ENCODE results near the gene WASHC2A.
A peak's percentile ranks its signal among the peaks of the same experiment; 100 is the strongest.
"Not testable (repeated sequence)": the region's sequence is repeated elsewhere in the genome, so short reads cannot be mapped to it uniquely, and the experiment has no call there.

WASHC2A gene

DNA sequence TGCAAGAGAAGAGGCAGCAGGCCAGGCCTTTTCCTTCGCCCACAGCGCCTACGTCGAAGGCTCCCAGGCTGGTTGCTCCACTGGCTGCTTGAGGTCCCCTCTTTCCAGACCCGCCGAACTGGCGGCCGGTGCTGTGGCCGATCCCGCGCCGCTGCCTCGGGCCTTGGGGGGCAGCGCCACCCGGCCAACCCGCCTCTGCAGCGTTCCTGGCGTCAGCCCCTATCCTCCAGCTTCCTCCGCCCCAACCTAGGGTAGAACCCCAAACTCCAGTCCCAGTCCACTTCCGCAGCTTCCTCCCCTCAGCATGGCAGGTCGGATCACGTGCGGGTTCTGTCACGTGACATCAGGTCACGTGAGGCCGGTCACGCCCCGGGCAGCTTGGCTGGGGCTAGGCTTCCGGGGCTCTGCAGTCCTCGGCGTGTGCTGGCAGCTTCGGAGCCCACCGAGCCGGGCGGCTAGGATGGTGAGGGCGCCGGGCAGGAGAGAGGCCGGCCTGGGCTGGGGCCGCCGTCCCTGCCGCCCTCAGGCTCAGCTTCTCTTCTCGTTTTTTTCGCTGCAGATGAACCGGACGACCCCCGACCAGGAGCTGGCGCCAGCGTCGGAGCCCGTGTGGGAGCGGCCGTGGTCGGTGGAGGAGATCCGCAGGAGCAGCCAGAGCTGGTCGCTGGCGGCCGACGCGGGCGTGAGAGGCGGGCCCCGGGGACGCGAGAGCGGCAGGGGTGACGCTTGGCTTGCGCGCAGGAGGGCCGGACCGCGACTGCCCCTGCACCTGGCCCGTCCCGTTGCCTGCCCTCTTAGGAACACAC, at the start of gene WASHC2A:
Gene WASHC2A (plus strand): TSS at position 409 of the 806 bp plus-strand sequence. CDS start 52 bp downstream, at position 461.
- DNase-seq (ENCODE audit: low spot score), result peak; percentile 81

- DNase-seq (ENCODE audit: low spot score), result not testable (repeated sequence)
Observed at GRCh38 chr10:50019279-50019678, 48.5 kb upstream of the WASHC2A start.

GRCh38 chr10:50020451-50021024, 47.2 kb upstream of the WASHC2A start:
- DNase-seq (ENCODE audit: low spot score), result not testable (repeated sequence)

GRCh38 chr10:50021646-50022045, 46.1 kb upstream of the WASHC2A start:
- DNase-seq (ENCODE audit: low spot score), result no peak

GRCh38 chr10:50024716-50025383, 42.9 kb upstream of the WASHC2A start:
- not testable (repeated sequence) for DNase-seq (ENCODE audit: low spot score)

- DNase-seq (ENCODE audit: low spot score), result no peak
Observed at GRCh38 chr10:50025627-50026026, 42.1 kb upstream of the WASHC2A start.

GRCh38 chr10:50027195-50027594, 40.6 kb upstream of the WASHC2A start:
- DNase-seq (ENCODE audit: low spot score), result no peak

GRCh38 chr10:50033481-50033880, 34.3 kb upstream of the WASHC2A start:
- DNase-seq (ENCODE audit: low spot score), result no peak

DNA sequence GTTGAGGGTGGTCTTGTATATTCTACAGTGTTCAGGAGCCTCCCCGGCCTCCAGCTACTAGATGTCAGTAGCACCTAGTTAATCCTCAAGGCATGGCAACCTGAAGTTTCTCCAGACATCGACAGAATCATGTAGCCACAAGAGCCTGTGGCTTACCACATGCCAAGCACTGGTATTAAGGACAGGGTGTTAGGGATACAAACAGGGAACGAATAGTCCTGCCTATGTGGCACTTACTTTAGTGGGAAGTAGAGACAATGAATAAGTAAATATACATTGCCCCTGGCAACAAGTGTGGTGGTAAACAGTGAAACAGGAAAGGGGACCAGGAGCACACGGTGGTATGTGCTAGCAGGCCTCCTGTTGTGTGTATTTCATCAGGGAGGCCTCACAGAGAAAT, 32.4 kb upstream of the WASHC2A start:
- DNase-seq (ENCODE audit: low spot score), result not testable (repeated sequence)

GRCh38 chr10:50044941-50045664, 22.7 kb upstream of the WASHC2A start:
- no peak for DNase-seq (ENCODE audit: low spot score)

- not testable (repeated sequence) for DNase-seq (ENCODE audit: low spot score)
Observed at GRCh38 chr10:50046457-50046856, 21.3 kb upstream of the WASHC2A start.

- DNase-seq (ENCODE audit: low spot score), result not testable (repeated sequence)
Observed at GRCh38 chr10:50047594-50047993, 20.2 kb upstream of the WASHC2A start.

GRCh38 chr10:50051995-50052660, 15.6 kb upstream of the WASHC2A start:
- DNase-seq (ENCODE audit: low spot score), result not testable (repeated sequence)

DNA sequence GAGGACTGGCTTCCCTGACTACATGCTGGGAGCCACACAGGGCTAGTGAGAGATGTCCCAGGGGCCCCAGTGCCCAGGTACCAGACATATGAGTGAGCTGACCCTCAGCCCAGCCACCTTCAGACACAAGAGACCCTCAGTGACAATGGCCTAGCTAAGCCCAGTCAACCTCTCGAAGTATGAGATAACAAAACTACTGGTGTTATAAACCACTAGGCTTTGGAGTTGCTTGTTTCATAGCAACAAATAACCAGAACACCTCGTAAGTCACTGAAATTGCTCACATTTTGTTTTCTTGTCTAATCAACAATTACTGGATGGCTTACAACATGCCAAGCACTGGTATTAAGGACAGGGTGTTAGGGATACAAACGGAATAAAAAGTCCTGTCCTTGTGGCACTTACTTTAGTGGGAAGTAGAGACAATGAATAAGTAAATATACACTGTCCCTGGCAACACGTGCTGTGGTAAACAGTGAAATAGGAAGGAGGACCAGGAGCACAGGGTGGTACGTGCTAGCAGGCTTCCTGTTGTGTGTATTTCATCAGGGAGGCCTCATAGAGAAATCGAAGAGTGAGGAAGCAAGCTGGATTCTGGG, 14.9 kb upstream of the WASHC2A start:
- DNase-seq (ENCODE audit: low spot score), result not testable (repeated sequence)

- DNase-seq (ENCODE audit: low spot score), result not testable (repeated sequence)
Observed at GRCh38 chr10:50055494-50056292, 12.1 kb upstream of the WASHC2A start.

- DNase-seq (ENCODE audit: low spot score), result not testable (repeated sequence)
Observed at GRCh38 chr10:50056654-50057053, 11.1 kb upstream of the WASHC2A start.

DNA sequence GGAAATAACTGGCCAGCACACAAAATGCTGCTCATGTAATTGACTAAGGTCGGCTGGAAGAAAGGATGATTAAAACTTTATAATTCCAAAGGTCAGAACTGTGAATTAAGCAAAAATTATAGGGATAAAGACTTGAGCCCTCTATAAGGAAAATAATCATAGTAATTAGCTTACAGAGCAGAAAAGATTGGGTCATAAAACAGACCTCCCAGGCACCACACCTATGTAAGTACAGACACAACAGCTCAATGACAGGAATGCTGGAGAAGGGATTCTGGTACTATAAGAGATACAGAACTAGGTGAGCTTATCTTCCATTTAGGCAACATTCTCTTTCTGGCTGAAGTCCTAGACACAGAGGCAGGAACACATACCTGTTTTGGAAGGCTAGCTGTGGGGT, 9.0 kb upstream of the WASHC2A start:
- not testable (repeated sequence) for DNase-seq (ENCODE audit: low spot score)

GRCh38 chr10:50059946-50060345, 7.8 kb upstream of the WASHC2A start:
- DNase-seq (ENCODE audit: low spot score), result not testable (repeated sequence)

DNA sequence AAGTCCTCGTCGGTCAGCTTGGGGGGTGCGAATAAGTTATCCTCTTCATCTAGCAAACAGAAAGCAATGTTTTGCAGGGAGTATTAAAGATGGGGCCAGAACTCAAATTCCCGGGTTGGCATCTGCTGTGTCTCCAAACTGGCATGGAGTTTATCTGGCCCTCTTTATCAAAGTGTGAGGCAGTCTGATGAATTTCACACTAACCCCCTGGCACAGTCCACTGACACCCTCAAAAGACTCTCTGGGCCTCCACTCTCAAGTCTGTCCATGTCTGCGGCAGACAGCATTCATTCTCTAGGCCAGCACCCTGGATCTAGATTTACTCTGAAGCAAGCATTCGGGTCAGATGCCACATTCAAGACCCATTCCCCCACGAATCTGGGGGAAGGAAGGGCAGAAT, 6.2 kb upstream of the WASHC2A start:
- DNase-seq (ENCODE audit: low spot score), result not testable (repeated sequence)

GRCh38 chr10:50063100-50063499, 4.7 kb upstream of the WASHC2A start:
- peak; percentile 29 for DNase-seq (ENCODE audit: low spot score)

Measured in iPS-NIHi11 (cell line).